Measurements from ENCODE around the gene LCN12. TPM values are rescaled to one million over a fixed set of nuclear protein-coding genes. Genes with fewer than 3 reads are reported as not detected.

Gene LCN12
- polyA plus RNA-seq, 3 donors from 2014 or later = not detected

DNA sequence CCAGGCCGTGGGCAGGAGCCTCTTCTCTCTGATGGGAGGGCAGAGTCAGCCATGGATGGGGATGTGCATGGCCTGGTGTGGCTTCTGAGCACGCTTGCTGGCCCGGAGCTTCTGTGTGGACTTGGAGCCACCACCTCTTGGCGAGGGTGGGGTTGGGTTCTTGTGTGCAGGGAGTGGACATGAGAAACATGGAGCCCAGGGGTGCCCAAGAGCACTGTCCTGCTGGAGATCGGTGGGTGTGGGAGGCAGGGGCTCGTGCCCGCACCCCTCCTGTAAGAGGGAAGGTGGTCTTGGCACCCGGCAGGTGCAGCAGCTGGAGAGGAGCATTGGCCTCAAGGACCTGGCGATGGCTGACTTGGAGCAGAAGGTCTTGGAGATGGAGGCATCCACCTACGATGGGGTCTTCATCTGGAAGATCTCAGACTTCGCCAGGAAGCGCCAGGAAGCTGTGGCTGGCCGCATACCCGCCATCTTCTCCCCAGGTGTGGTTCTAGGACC is 31.3 kb upstream of the LCN12 start:
- DNase-seq = no peak
- no peaks in the 10 kb centered on the region for H3K27me3 Mint-ChIP-seq (ENCODE audit: low read depth in 3 of 3)
- H3K27ac Mint-ChIP-seq = no peak overlapping the region
- H3K4me1 Mint-ChIP-seq = peaks cover 0 to 3% of the 10 kb centered on the region in 2 donors
- H3K9me3 Mint-ChIP-seq = no peaks in the 10 kb centered on the region
- H3K36me3 Mint-ChIP-seq = peaks cover 5 to 26% (median 8%) of the 10 kb centered on the region in 3 donors
- no peak overlapping the region for H3K4me3 Mint-ChIP-seq

DNA sequence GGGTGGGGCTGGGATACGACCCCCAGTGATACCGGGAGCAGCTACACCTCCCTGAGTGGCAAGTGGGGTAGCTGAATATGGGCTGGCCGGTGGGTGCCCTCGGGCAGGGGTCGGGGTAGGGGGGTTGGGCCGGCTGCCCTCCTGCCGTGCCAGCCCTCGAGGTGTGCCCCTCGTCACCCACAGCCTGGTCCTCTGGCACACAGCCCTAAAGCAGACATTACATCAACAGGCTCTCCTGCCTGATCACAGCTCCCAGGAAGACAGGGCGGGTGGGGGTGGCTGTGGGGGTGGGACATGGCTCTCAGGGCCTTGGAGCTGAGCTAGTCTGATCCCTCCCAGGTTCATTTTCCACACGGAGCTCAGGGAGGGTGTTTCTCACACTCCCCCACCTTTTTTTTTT is 30.8 kb upstream of the LCN12 start:
- DNase-seq = no peak
- Mint-ChIP-seq H3K9me3 (no peaks in the 10 kb centered on the region), H3K27ac (no peak overlapping the region), H3K4me3 (no peak overlapping the region), H3K36me3 (peaks cover 3 to 23% (median 5%) of the 10 kb centered on the region in 3 donors), H3K4me1 (no peaks in the 10 kb centered on the region), H3K27me3 (ENCODE audit: low read depth in 3 of 3) (no peaks in the 10 kb centered on the region)

DNA sequence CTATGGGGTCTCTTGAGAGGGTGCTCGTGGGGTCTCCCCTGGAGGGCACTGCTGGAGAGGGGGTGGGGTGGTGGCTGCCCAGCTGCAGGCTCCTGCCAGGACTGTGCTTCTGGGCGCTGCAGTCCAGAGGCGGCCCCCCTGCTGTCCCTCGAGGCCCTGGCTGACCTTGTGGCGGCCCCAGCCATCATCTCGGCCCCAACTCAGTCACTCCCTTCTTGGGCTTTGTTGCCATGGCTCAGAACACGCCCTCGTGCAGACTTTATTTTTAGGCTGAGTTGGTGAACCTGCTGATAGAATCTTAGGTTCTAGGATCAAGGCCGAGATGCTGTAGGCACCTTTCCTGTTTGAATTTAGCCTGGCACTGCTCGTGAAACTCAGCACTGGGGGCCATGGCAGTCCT is 30.4 kb upstream of the LCN12 start:
- no peak for DNase-seq
- H3K9me3 Mint-ChIP-seq = no peaks in the 10 kb centered on the region
- H3K4me3 Mint-ChIP-seq = no peak overlapping the region
- H3K4me1 Mint-ChIP-seq = no peaks in the 10 kb centered on the region
- H3K27ac Mint-ChIP-seq = no peak overlapping the region
- no peaks in the 10 kb centered on the region for H3K27me3 Mint-ChIP-seq (ENCODE audit: low read depth in 3 of 3)
- peaks cover 3 to 22% (median 5%) of the 10 kb centered on the region in 3 donors for H3K36me3 Mint-ChIP-seq

DNA sequence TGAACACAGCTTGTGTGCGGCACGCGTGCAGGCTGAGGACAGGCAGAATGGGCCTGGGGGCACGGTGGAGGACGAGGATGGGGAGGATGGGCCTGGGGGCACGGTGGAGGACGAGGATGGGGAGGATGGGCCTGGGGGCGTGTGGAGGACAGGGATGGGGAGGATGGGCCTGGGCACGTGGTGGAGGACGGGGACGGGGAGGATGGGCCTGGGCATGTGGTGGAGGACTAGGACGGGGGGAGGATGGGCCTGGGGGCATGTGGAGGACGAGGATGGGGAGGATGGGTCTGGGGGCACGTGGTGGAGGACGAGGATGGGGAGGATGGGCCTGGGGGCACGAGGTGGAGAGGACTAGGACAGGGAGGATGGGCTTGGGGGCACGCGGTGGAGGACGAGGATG is 29.5 kb upstream of the LCN12 start:
- Mint-ChIP-seq H3K4me3 (no peak overlapping the region), H3K4me1 (no peaks in the 10 kb centered on the region), H3K27ac (no peak overlapping the region), H3K9me3 (no peaks in the 10 kb centered on the region), H3K36me3 (peaks cover 0 to 18% (median 9%) of the 10 kb centered on the region in 3 donors), H3K27me3 (ENCODE audit: low read depth in 3 of 3) (no peaks in the 10 kb centered on the region)
- DNase-seq = no peak

DNA sequence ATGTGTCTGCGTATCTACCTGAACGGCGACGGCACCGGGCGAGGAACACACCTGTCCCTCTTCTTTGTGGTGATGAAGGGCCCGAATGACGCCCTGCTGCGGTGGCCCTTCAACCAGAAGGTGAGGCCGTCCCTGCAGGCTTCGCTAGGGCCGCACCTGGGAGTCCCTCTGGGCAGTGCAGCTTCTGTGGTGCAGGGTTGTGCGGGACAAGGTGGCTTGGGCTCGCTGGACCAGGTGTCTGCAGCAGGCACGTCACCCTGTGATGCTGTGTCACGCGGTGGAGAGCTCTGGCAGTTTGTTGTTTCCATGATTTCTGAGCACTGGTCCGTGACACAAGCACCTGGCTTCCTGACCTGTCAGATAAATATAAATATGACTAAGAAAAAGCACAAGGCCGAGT is 28.2 kb upstream of the LCN12 start:
- H3K9me3 Mint-ChIP-seq = no peaks in the 10 kb centered on the region
- no peak overlapping the region for H3K27ac Mint-ChIP-seq
- H3K36me3 Mint-ChIP-seq = peaks cover 3 to 19% (median 4%) of the 10 kb centered on the region in 3 donors
- no peak overlapping the region for H3K4me3 Mint-ChIP-seq
- peaks cover 0 to 1% (median 0%) of the 10 kb centered on the region in 3 donors for H3K27me3 Mint-ChIP-seq (ENCODE audit: low read depth in 3 of 3)
- no peak for DNase-seq
- H3K4me1 Mint-ChIP-seq = no peaks in the 10 kb centered on the region

GRCh38 chr9:136925414-136926153 is 26.5 kb upstream of the LCN12 start:
- DNase-seq = no peak
- Mint-ChIP-seq H3K4me3 (no peak overlapping the region), H3K4me1 (no peaks in the 10 kb centered on the region), H3K27ac (no peak overlapping the region), H3K36me3 (peaks cover 3 to 19% (median 4%) of the 10 kb centered on the region in 3 donors), H3K27me3 (ENCODE audit: low read depth in 3 of 3) (peaks cover 0 to 3% (median 0%) of the 10 kb centered on the region in 3 donors), H3K9me3 (no peaks in the 10 kb centered on the region)

DNA sequence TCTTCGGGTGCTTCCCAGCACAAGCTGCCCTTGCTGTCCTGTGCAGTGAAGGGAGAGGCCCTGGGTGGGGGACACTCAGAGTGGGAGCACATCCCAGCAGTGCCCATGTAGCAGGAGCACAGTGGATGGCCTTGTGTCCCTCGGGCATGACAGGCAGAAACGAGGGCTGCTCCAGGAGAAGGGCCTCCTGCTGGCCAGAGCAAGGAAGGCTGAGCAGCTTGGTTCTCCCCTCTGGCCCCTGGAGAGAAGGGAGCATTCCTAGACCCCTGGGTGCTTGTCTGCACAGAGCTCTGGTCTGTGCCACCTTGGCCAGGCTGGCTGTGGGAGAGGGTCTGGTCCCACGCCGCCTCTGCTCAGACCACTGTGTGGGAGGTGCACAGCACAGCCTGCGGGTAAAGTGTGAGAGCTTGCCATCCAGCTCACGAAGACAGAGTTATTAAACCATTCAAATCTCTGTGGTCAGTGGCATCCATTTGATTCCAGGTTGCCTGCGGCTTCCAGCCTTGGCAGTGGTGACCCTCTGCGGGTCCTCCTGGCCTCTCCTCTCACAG is 25.8 kb upstream of the LCN12 start:
- Mint-ChIP-seq H3K4me3 (no peak overlapping the region), H3K4me1 (no peaks in the 10 kb centered on the region), H3K36me3 (peaks cover 3 to 19% (median 4%) of the 10 kb centered on the region in 3 donors), H3K27me3 (ENCODE audit: low read depth in 3 of 3) (peaks cover 0 to 5% (median 0%) of the 10 kb centered on the region in 3 donors), H3K27ac (peak overlapping the region in 1 of 6 donors; percentile 7), H3K9me3 (no peaks in the 10 kb centered on the region)
- DNase-seq = no peak

- Mint-ChIP-seq H3K4me3 (no peak overlapping the region), H3K27ac (peak overlapping the region in 1 of 6 donors; percentile 7), H3K27me3 (ENCODE audit: low read depth in 3 of 3) (peaks cover 0 to 5% (median 0%) of the 10 kb centered on the region in 3 donors), H3K36me3 (peaks cover 3 to 19% (median 4%) of the 10 kb centered on the region in 3 donors), H3K9me3 (no peaks in the 10 kb centered on the region), H3K4me1 (no peaks in the 10 kb centered on the region)
- no peak for DNase-seq
These were observed 25.3 kb upstream of the LCN12 start for GRCh38 chr9:136926749-136927148.

DNA sequence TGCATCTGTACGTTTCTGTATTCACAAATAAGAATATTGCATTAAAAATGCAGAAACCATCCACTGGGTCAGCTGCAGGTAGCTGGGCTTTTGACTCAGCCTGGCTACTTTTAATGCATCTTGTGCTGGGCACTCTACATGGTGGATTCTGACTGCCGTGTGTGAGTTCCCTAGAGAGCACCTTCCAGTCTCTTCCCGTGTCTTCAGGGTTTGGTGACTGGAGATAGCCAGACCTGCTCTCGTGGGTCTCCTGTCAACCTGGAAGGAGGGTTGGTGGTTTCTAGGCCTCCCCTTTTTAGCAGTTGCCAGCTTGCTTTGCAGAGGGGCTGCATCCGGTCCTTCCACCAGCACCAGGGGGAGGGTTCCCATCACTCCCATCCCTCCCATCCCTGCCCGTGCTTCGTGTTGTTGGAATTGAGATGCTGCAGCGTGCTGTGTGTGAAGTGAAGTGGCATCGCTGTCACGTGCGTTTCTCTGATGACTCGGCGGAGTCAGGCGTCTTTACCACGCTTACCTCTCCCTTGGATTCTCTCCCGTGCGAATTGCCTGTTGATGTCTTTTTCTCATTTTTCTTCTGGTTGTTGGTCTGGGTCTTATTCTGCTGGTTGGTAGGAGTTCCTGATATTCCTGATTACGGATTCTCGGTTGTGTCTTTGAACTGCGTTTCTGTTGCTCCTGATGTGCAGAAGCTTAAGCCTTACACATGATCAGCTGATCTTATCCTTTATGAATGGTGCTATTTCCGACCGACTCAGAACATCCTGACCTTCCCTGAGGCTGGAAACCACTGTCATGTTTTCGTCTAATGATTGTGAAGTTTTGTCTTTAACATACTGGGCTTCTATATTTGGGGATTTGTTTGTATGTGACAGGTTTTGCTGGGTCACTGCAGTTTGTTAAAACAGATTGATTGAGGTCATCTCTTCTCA is 24.5 kb upstream of the LCN12 start:
- Mint-ChIP-seq H3K36me3 (peaks cover 3 to 19% (median 4%) of the 10 kb centered on the region in 3 donors), H3K27me3 (ENCODE audit: low read depth in 3 of 3) (peaks cover 0 to 5% (median 0%) of the 10 kb centered on the region in 3 donors), H3K9me3 (no peaks in the 10 kb centered on the region), H3K4me1 (no peaks in the 10 kb centered on the region), H3K27ac (peak overlapping the region in 2 of 6 donors; percentile 71 to 79), H3K4me3 (no peak overlapping the region)
- DNase-seq = no peak

GRCh38 chr9:136928591-136928990 is 23.5 kb upstream of the LCN12 start:
- peaks cover 3 to 15% (median 4%) of the 10 kb centered on the region in 3 donors for H3K36me3 Mint-ChIP-seq
- no peaks in the 10 kb centered on the region for H3K9me3 Mint-ChIP-seq
- no peak for DNase-seq
- H3K27ac Mint-ChIP-seq = peak overlapping the region in 3 of 6 donors; percentile 62 to 72 (median 69)
- no peaks in the 10 kb centered on the region for H3K4me1 Mint-ChIP-seq
- H3K27me3 Mint-ChIP-seq (ENCODE audit: low read depth in 3 of 3) = peaks cover 0 to 5% (median 0%) of the 10 kb centered on the region in 3 donors
- no peak overlapping the region for H3K4me3 Mint-ChIP-seq

DNA sequence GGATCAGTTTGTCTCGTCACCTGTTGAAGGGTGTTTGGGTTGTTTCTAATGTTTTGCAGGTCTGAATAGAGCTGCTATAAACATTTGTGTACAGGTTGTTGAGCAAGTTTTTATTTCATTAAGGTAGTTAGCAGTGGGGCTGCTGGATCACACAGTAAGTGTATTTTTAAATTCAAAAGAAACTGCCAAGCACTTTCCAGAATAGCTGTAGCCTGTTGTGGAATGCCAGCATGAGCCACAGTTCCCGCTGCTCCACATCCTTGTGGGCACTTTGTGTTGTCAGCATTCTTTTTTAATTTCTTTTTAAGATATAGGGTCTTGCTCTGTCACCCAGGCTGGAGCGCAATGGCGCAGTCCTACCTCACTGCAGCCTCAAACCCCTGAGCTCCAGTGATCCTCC is 22.1 kb upstream of the LCN12 start:
- H3K9me3 Mint-ChIP-seq = no peaks in the 10 kb centered on the region
- peaks cover 3 to 10% (median 4%) of the 10 kb centered on the region in 3 donors for H3K36me3 Mint-ChIP-seq
- H3K27ac Mint-ChIP-seq = peak overlapping the region in 3 of 6 donors; percentile 43 to 62 (median 59)
- H3K27me3 Mint-ChIP-seq (ENCODE audit: low read depth in 3 of 3) = peaks cover 0 to 6% (median 0%) of the 10 kb centered on the region in 3 donors
- H3K4me1 Mint-ChIP-seq = peaks cover 3 to 6% of the 10 kb centered on the region in 2 donors
- no peak overlapping the region for H3K4me3 Mint-ChIP-seq
- no peak for DNase-seq

DNA sequence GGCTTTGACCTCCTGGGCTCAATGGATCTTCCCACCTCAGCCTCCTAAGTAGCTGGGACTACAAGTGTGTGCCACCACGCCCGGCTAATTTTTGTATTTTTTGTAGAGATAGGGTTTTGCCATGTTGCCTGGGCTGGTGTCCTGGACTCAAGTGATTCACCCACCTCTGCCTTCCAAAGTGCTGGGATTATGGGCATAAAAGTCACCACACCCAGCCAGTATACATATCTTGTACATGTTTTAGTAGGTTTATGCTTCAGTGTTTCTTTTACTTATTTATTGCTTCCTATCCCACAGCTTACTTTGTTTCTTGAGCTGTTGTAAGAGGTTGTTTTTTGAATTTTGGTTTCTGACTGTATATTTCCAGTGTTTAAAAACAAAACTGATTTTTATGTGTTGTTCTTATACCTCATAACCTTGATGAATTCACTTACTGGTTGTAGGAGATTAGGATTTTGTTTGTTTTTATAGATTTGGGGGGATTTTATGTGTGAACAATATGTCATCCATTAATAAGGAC is 20.4 kb upstream of the LCN12 start:
- Mint-ChIP-seq H3K27ac (peak overlapping the region in 3 of 6 donors; percentile 5 to 84 (median 62)), H3K27me3 (ENCODE audit: low read depth in 3 of 3) (peaks cover 0 to 6% (median 0%) of the 10 kb centered on the region in 3 donors)
- no peak for DNase-seq

GRCh38 chr9:136934277-136934676 is 17.8 kb upstream of the LCN12 start:
- no peak for DNase-seq
- Mint-ChIP-seq H3K4me3 (no peak overlapping the region), H3K4me1 (peaks cover 6% of the 10 kb centered on the region in 2 donors), H3K9me3 (no peaks in the 10 kb centered on the region), H3K27me3 (ENCODE audit: low read depth in 3 of 3) (peaks cover 0 to 5% (median 0%) of the 10 kb centered on the region in 3 donors), H3K36me3 (peaks cover 0 to 4% (median 3%) of the 10 kb centered on the region in 3 donors), H3K27ac (no peak overlapping the region)

More for the DNA sequence above, 20.4 kb upstream of the LCN12 start:
- peaks cover 6% of the 10 kb centered on the region in 2 donors for H3K4me1 Mint-ChIP-seq
- peaks cover 3 to 10% (median 4%) of the 10 kb centered on the region in 3 donors for H3K36me3 Mint-ChIP-seq
- H3K4me3 Mint-ChIP-seq = no peak overlapping the region
- H3K9me3 Mint-ChIP-seq = no peaks in the 10 kb centered on the region

Measured in immature natural killer cell (primary cell).